Stimulated activated CD4-positive, alpha-beta T cell treated with anti-CD3 and anti-CD28 coated beads, Interleukin-15, amount 100 ng/mL, for 1 hour (primary cell): ENCODE results near the gene CELF4.

Source experiments
- DNase-seq, 2 donors: peaks; one replicate each; pipeline ENCODE4 v3.0.0-alpha.2; 2020; ENCODE audit warnings: low read depth in 1 of 2, low spot score in 1 of 2

CELF4 gene

GRCh38 chr18:37422596-37422995 lies 143.0 kb downstream of the CELF4 start:
- no peak for DNase-seq

- DNase-seq, result no peak
These were observed 143.5 kb downstream of the CELF4 start for GRCh38 chr18:37422116-37422515.

- no peak for DNase-seq
These were observed 144.1 kb downstream of the CELF4 start for GRCh38 chr18:37421341-37422077.

GRCh38 chr18:37420315-37420880 lies 145.2 kb downstream of the CELF4 start:
- no peak for DNase-seq

GRCh38 chr18:37419866-37420265 lies 145.7 kb downstream of the CELF4 start:
- no peak for DNase-seq

- no peak for DNase-seq
These were observed 146.3 kb downstream of the CELF4 start for GRCh38 chr18:37419315-37419714.

GRCh38 chr18:37414816-37415215 lies 150.8 kb downstream of the CELF4 start:
- no peak for DNase-seq

GRCh38 chr18:37412829-37413228 lies 152.8 kb downstream of the CELF4 start:
- no peak for DNase-seq

GRCh38 chr18:37412333-37412732 lies 153.3 kb downstream of the CELF4 start:
- DNase-seq, result no peak

GRCh38 chr18:37409878-37410277 lies 155.7 kb downstream of the CELF4 start:
- no peak for DNase-seq

GRCh38 chr18:37408676-37409265 lies 156.8 kb downstream of the CELF4 start:
- DNase-seq, result no peak

- DNase-seq, result no peak
These were observed 158.0 kb downstream of the CELF4 start for GRCh38 chr18:37407571-37407970.

GRCh38 chr18:37405772-37406171 lies 159.8 kb downstream of the CELF4 start:
- DNase-seq, result no peak

GRCh38 chr18:37405229-37405628 lies 160.4 kb downstream of the CELF4 start:
- DNase-seq, result no peak

GRCh38 chr18:37403788-37404187 lies 161.8 kb downstream of the CELF4 start:
- DNase-seq, result no peak

- DNase-seq, result no peak
These were observed 162.4 kb downstream of the CELF4 start for GRCh38 chr18:37403100-37403781.

GRCh38 chr18:37402735-37403099 lies 162.9 kb downstream of the CELF4 start:
- DNase-seq, result no peak

GRCh38 chr18:37400802-37401201 lies 164.8 kb downstream of the CELF4 start:
- no peak for DNase-seq

GRCh38 chr18:37398248-37398920 lies 167.2 kb downstream of the CELF4 start:
- no peak for DNase-seq

GRCh38 chr18:37397814-37398213 lies 167.8 kb downstream of the CELF4 start:
- DNase-seq, result no peak

GRCh38 chr18:37396971-37397720 lies 168.5 kb downstream of the CELF4 start:
- no peak for DNase-seq
